SW 1271 (cell line): Measurements from ENCODE around the gene DUSP28.

ENCODE experiments used
- DNase-seq, 2 experiments: peaks; one replicate each; lab custom pipeline; 2025; lab: John Stamatoyannopoulos, UW

The DUSP28 gene

GRCh38 chr2:240599141-240599583, 39.0 kb downstream of the DUSP28 start:
- DNase-seq: no peak

GRCh38 chr2:240600451-240600961, 40.3 kb downstream of the DUSP28 start:
- no peak for DNase-seq

GRCh38 chr2:240601061-240601830, 41.1 kb downstream of the DUSP28 start:
- DNase-seq: no peak

DNA sequence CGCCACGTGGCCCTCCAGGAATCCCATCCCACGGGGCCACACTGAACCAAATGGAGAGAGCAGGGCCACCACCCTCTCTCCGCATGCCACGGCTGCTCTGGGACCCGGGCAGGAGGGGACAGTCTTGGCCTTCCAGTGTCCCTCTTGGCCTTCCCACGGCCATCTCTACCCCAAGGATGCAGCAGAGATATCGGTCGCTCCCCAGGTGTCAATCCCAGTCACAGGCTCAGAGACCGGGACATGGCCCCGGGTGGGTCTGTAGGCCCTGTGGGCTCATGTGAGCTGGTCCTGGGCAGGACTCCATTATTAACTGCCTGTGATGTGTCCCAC, 41.6 kb downstream of the DUSP28 start:
- no peak for DNase-seq

DNA sequence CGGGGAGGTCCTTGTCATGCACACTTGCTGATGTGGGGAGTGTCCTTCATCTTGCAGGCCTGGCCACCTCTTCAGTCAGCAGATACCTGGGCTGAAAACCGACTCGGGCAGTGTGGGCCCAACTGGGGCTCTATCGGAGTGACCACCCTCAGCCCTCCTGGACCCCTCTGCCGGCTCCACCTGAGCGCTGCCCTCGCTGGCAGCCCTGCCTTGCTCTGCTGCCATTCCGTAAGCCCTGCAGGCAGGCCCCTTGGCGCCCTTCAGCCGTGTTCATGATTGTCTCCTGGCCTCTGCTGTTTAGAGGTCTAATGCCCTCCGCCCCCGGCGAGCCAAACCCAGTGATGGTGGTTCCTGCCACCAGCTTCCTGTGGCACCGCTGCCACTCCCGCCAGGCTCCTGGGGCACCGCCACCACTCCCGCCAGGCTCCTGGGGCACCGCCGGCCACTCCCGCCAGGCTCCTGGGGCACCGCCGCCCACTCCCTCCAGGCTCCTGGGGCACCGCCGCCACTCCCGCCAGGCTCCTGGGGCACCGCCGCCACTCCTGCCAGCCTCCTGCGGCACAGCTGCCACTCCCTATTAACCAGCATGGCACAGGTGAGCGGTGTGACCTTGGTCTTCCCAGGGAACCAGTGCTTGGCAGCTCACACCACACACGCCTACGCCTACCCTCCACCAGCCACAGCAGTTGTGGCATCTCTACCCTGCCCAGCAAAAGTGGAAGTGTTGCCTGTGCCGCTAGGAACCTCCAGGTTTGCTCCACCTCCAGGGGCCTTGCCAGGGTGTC, 42.3 kb downstream of the DUSP28 start:
- no peak for DNase-seq

DNA sequence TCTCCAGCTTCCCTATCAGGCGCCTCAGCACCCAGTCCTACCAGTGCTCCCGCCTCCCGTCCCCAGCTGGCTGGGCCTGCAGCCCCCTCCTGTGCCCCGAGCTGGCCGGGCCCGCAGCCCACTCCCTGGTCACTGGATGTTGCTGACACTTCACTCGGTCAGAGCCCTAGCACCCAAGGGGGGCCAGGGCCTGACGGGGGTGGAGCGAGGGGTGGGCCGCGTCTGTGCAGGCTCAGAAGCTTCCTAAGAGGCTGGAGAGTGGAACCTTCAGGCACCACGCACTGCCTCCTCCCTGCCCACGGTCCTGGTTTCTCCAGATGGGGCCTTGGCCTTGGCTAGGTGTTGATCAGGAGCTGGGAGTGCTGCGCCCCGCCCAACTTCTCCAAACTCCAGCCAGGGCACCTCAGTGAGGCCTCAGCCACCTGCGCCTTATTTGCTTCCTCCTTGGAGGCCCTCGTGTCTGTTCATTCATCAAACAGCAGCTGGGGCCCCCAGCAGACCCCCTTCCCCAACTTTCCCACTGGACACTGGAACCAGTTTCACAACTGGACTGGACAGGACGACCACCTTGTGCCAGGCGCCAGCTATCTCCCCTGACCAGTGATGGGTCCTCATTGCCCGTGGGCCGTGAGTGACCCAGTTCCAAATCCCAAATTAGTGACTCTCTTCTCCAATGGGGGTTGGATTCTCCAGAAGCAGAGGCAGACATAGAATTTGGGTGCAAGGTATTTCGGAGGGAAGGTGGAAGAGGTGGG, 43.1 kb downstream of the DUSP28 start:
- no peak for DNase-seq

- DNase-seq: no peak
Measured at GRCh38 chr2:240603846-240604245, 43.7 kb downstream of the DUSP28 start.

DNA sequence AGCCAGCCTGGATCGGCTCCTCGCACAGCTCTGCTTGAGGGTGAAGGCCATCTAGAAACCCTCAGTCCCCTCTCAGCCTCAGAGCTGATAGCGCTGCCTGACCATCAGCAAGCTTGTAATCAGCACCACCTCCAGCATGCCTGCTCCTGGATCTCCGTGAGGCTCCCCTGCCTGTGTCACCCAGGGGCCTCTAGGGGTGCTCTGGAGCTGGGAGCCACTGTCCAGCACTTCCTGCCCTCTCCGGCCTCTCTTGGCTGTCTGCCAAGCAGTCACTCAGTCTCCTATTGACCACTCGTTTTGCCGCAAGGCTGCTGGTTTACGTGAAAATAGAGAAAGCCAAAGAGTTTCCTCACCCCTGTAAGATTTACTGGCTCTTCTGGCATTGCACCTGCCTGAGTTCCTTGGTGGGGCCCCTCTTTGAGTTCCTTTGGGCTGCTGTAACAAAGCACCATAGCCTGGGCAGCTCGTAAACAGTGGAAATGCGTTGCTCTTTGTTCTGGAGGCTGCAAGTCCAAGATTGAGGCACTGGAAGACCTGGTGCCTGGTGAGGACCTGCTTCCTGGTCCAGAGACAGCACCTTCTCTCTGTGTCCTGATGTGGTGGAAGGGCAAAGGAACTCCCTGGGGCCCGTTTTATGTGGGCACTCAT, 44.3 kb downstream of the DUSP28 start:
- peak in 1 of 2 experiments; percentile 41 for DNase-seq

GRCh38 chr2:240604939-240605716, 45.0 kb downstream of the DUSP28 start:
- DNase-seq: no peak

- no peak for DNase-seq
Measured at GRCh38 chr2:240605867-240606743, 45.9 kb downstream of the DUSP28 start.

DNA sequence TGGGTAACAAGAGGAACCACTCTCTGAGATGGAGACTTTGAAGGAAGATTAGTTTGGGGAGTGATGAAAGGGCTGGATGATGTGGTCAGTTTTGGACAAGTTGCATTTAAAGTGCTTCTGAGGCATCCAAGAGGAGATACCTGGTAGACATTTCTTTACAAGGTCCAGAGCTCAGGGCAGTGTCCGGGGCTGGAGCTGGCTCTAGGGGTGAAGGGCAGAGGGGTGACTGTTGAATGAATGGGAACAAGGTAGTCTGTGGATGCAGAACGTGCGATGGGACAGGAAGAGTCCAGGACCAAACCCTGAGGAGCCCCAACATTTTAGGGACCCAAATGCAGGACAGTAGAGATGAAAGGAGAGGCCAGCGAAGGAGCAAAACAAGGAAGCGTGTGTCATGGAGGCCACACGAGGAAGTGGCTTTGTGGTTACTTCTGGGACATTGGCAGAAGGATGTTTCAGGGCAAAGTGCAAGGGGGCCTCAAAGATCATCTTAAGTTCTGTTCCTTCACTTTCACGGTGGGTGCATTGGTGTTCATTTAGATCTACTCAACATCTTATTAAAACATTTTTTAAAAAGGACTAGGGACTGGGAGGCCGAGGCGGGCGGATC, 51.5 kb downstream of the DUSP28 start:
- DNase-seq: no peak
